ENCODE measurements around the gene CLMN.

DNA sequence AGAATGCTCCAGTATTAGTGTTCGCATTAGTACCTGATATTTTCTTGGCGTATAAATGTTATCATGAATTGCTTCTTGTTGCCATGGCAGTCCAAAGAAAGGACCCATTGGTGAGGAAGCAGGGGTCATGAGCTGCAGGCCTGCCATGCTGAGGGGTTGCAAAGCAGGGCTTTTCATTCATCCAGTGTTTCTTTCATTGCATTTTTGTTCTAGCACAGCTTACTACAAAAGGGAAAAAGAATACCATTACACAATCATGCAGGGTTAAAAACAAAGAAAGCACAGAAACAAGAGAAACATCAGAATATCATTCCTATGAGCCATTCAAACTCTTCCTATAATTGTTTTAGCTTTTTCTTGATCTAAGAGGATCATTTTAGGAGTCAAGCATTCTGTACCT lies 186.4 kb downstream of the CLMN start:
- TF ChIP-seq EZH2 (IDR thresholded peaks at IDR 0.05; ENCODE audit: insufficient read depth, poor library complexity, severe bottlenecking) (no peak), EZH2phosphoT487 (IDR thresholded peaks at IDR 0.05; ENCODE audit: insufficient read depth, low read depth) (no peak)

Data from GM23248 (cell line).